ENCODE data around the gene LRP1B. TPM values are rescaled to one million over a fixed set of nuclear protein-coding genes. Genes with fewer than 3 reads are reported as not detected.

Gene LRP1B
- total RNA-seq, 4 donors from 2014 or later, result 3.3 to 11.1 (median 4.6) TPM

GRCh38 chr2:141151611-141152286, 979.1 kb downstream of the LRP1B start:
- no peak for DNase-seq
- intact Hi-C loops (cut with DNase I; ENCODE audit: low total_unique reads), result no loop called here

GRCh38 chr2:141142025-141142424, 988.8 kb downstream of the LRP1B start:
- DNase-seq (no peak), ATAC-seq (no peak)
- Histone ChIP-seq H3K27me3 (no peaks in the 10 kb centered on the region), H3K4me3 (no peak overlapping the region), H3K4me1 (no peaks in the 10 kb centered on the region), H3K36me3 (no peaks in the 10 kb centered on the region), H3K27ac (no peak overlapping the region), H3K9me3 (no peaks in the 10 kb centered on the region)
- TF ChIP-seq CTCF (IDR thresholded peaks at IDR 0.05 in 4 of 5, conservative IDR thresholded peaks at IDR 0.05 in 1 of 5) (no peak), POLR2A (IDR thresholded peaks at IDR 0.05) (no peak)
- in situ Hi-C loops (cut with MboI; ENCODE audit: low sequenced_read_pairs in 4 of 4) (no loop called here), intact Hi-C loops (cut with DNase I; ENCODE audit: low total_unique reads) (no loop called here)

More at GRCh38 chr2:141151611-141152286, 979.1 kb downstream of the LRP1B start:
- no peaks in the 10 kb centered on the region for H3K9me3 ChIP-seq
- no peaks in the 10 kb centered on the region for H3K27me3 ChIP-seq
- no peak overlapping the region for H3K4me3 ChIP-seq
- H3K4me1 ChIP-seq, result no peaks in the 10 kb centered on the region
- in situ Hi-C loops (cut with MboI; ENCODE audit: low sequenced_read_pairs in 4 of 4), result no loop called here
- no peak overlapping the region for H3K27ac ChIP-seq
- ATAC-seq, result no peak
- no peaks in the 10 kb centered on the region for H3K36me3 ChIP-seq
- no peak for TF ChIP-seq POLR2A (IDR thresholded peaks at IDR 0.05)
- no peak for TF ChIP-seq CTCF (IDR thresholded peaks at IDR 0.05 in 4 of 5, conservative IDR thresholded peaks at IDR 0.05 in 1 of 5)

- Histone ChIP-seq H3K27me3 (no peaks in the 10 kb centered on the region), H3K36me3 (no peaks in the 10 kb centered on the region), H3K27ac (no peak overlapping the region), H3K4me1 (no peaks in the 10 kb centered on the region), H3K9me3 (no peaks in the 10 kb centered on the region), H3K4me3 (no peak overlapping the region)
- in situ Hi-C loops (cut with MboI; ENCODE audit: low sequenced_read_pairs in 4 of 4) (no loop called here), intact Hi-C loops (cut with DNase I; ENCODE audit: low total_unique reads) (no loop called here)
- ATAC-seq (no peak), DNase-seq (no peak)
- TF ChIP-seq CTCF (IDR thresholded peaks at IDR 0.05 in 4 of 5, conservative IDR thresholded peaks at IDR 0.05 in 1 of 5) (no peak), POLR2A (IDR thresholded peaks at IDR 0.05) (no peak)
These were observed 993.6 kb downstream of the LRP1B start for GRCh38 chr2:141137122-141137693.

- TF ChIP-seq CTCF (IDR thresholded peaks at IDR 0.05 in 4 of 5, conservative IDR thresholded peaks at IDR 0.05 in 1 of 5) (no peak), POLR2A (IDR thresholded peaks at IDR 0.05) (no peak)
- intact Hi-C loops (cut with DNase I; ENCODE audit: low total_unique reads) (no loop called here), in situ Hi-C loops (cut with MboI; ENCODE audit: low sequenced_read_pairs in 4 of 4) (no loop called here)
- no peaks in the 10 kb centered on the region for H3K27me3 ChIP-seq
- no peaks in the 10 kb centered on the region for H3K4me1 ChIP-seq
- ATAC-seq (no peak), DNase-seq (no peak)
- H3K36me3 ChIP-seq, result no peaks in the 10 kb centered on the region
- H3K9me3 ChIP-seq, result no peaks in the 10 kb centered on the region
- no peak overlapping the region for H3K4me3 ChIP-seq
- no peak overlapping the region for H3K27ac ChIP-seq
These were observed 996.9 kb downstream of the LRP1B start for GRCh38 chr2:141133883-141134282.
